H1 (cell line): ENCODE data around the gene MRC2. TPM values are rescaled to one million over a fixed set of nuclear protein-coding genes. Genes with fewer than 3 reads are reported as not detected.

Source experiments
- ATF2 ChIP-seq: IDR thresholded peaks from 2 replicates; pipeline ENCODE4 v1.6.1; 2012; ENCODE audit warnings: low read length, inconsistent platforms
- BCL11A ChIP-seq, 2 experiments: IDR thresholded peaks; one replicate each; pipeline ENCODE4 v1.6.1; 2011; ENCODE audit warnings: low read depth in 2 of 2, low read length in 2 of 2, mild to moderate bottlenecking in 2 of 2
- CBX8 ChIP-seq: fragments of 300-800, 300-1000 bp; sonication (generic); IDR thresholded peaks from 2 replicates; pipeline ENCODE4 v1.7.1; 2016; ENCODE audit warnings: low read depth, low read length, borderline replicate concordance
- CEBPB ChIP-seq: IDR thresholded peaks from 2 replicates; pipeline ENCODE4 v1.6.1; 2012; ENCODE audit warnings: low read depth, low read length
- CTBP2 ChIP-seq: IDR thresholded peaks from 2 replicates; pipeline ENCODE4 v1.7.0; 2011; ENCODE audit warnings: borderline replicate concordance, mild to moderate bottlenecking, moderate library complexity, mixed read lengths, low read length; ENCODE audit not compliant: insufficient read depth, insufficient read length
- E2F6 ChIP-seq: IDR thresholded peaks from 2 replicates; pipeline ENCODE4 v1.6.1; 2012; ENCODE audit warnings: inconsistent platforms
- EGR1 ChIP-seq: IDR thresholded peaks from 2 replicates; pipeline ENCODE4 v1.6.1; 2011; ENCODE audit warnings: low read depth, low read length, borderline replicate concordance
- EP300 ChIP-seq, 2 experiments: IDR thresholded peaks; 1 replicate in 1 of 2; 2 replicates in 1 of 2; pipeline ENCODE4 v1.6.1; 2011 to 2012; ENCODE audit warnings: low read depth in 2 of 2, low read length in 2 of 2, mild to moderate bottlenecking in 2 of 2, borderline replicate concordance in 1 of 2, inconsistent platforms in 1 of 2, moderate library complexity in 1 of 2
- EZH2 ChIP-seq: fragments of 200-600 bp; sonication (generic); IDR thresholded peaks from 2 replicates; pipeline ENCODE4 v1.7.1; 2012; ENCODE audit warnings: low read depth, mild to moderate bottlenecking, moderate library complexity, low read length, inconsistent platforms; ENCODE audit not compliant: severe bottlenecking
- GABPA ChIP-seq: IDR thresholded peaks from 2 replicates; pipeline ENCODE4 v1.6.1; 2011; ENCODE audit warnings: mild to moderate bottlenecking, low read length, moderate library complexity, borderline replicate concordance; ENCODE audit not compliant: insufficient read depth
- GTF2F1 ChIP-seq: IDR thresholded peaks from 2 replicates; pipeline ENCODE4 v1.6.1; 2012; ENCODE audit warnings: low read depth, low read length, improper control_type of control experiment, borderline replicate concordance
- HDAC2 ChIP-seq, 2 experiments: fragments of 300-600 bp in 1 of 2; sonication (generic) in 1 of 2; IDR thresholded peaks; 2 replicates each; pipeline ENCODE4 v1.6.1; 2011 to 2012; ENCODE audit warnings: low read depth in 2 of 2, low read length in 2 of 2, mild to moderate bottlenecking in 2 of 2, moderate library complexity in 2 of 2, borderline replicate concordance in 1 of 2, inconsistent platforms in 1 of 2
- JUN ChIP-seq: IDR thresholded peaks from 2 replicates; pipeline ENCODE4 v1.6.1; 2011; ENCODE audit warnings: low read depth, mild to moderate bottlenecking, improper control_type of control experiment, low read length
- RAD21 ChIP-seq, 2 experiments: IDR thresholded peaks in 1 of 2; conservative IDR thresholded peaks in 1 of 2; 2 replicates each; pipeline ENCODE4 v1.6.1; 2011; ENCODE audit warnings: low read depth in 2 of 2, low read length in 2 of 2, improper control_type of control experiment in 1 of 2, inconsistent platforms in 1 of 2, mild to moderate bottlenecking in 1 of 2, moderate library complexity in 1 of 2
- RBBP5 ChIP-seq: IDR thresholded peaks from 2 replicates; pipeline ENCODE4 v1.7.1; 2012; ENCODE audit warnings: low read depth, mild to moderate bottlenecking, inconsistent platforms, low read length, moderate library complexity, borderline replicate concordance
- RNF2 ChIP-seq: fragments of 200-900, 300-1000 bp; sonication (generic); IDR thresholded peaks from 2 replicates; pipeline ENCODE4 v1.7.1; 2016; ENCODE audit warnings: borderline replicate concordance, low read depth, mild to moderate bottlenecking, antibody characterized with exemption, low read length; ENCODE audit not compliant: poor library complexity, severe bottlenecking; ENCODE audit errors: missing control alignments
- SIX5 ChIP-seq: IDR thresholded peaks from 2 replicates; pipeline ENCODE4 v1.6.1; 2011; ENCODE audit warnings: mild to moderate bottlenecking, low read depth, low read length
- SP4 ChIP-seq: IDR thresholded peaks from 2 replicates; pipeline ENCODE4 v1.6.1; 2012; ENCODE audit warnings: low read length, inconsistent platforms
- TCF12 ChIP-seq: IDR thresholded peaks from 2 replicates; pipeline ENCODE4 v1.6.1; 2011; ENCODE audit warnings: low read depth, mild to moderate bottlenecking, low read length
- ZNF274 ChIP-seq: IDR thresholded peaks from 2 replicates; pipeline ENCODE4 v1.7.0; 2012; ENCODE audit warnings: low read length, borderline replicate concordance; ENCODE audit errors: extremely low read depth
- polyA plus RNA-seq, 7 experiments: library from polyadenylated mRNA; depleted of rRNA in 3 of 7; stranded (reverse) in 5 of 7; unstranded in 2 of 7; fragments of >200 nt in 5 of 7; fragments of 200-250 nt in 2 of 7; gene quantifications; 1 replicate in 5 of 7; 2 replicates in 1 of 7; 4 replicates in 1 of 7; pipeline versions ENCODE4 v1.2.1 to v1.2.3, GENCODE V29; 2011 to 2013; ENCODE audit warnings: missing spikeins in 2 of 7, mixed read lengths in 2 of 7
- total RNA-seq: library from RNA; stranded (reverse); fragmentation: NEBNext Ultra II Directional; extraction: Animal tissue kit (Norgen Biotek cat#: 25700); gene quantifications from 2 replicates; pipeline ENCODE4 v1.2.1, GENCODE V29; 2021

The MRC2 gene
- total and polyA plus RNA-seq, 2 of the 8 experiments (the other 6 are each of a cell fraction or from before 2014, with no cell fraction given) = 7.0 to 24.2 TPM

GRCh38 chr17:62703776-62704380 is 76.4 kb downstream of the MRC2 start (continued):
- TF ChIP-seq HDAC2 (IDR thresholded peaks at IDR 0.05; ENCODE audit: borderline replicate concordance in 1 of 2, low read depth in 2 of 2, low read length in 2 of 2) = peak in 1 of 2 experiments; percentile 14; a peak in 1 of 4 replicates
- TF ChIP-seq GTF2F1 = no peak
- no peak for TF ChIP-seq ZNF274
- TF ChIP-seq CEBPB = no peak
- TF ChIP-seq EGR1 = no peak
- no peak for TF ChIP-seq CBX8
- no peak for TF ChIP-seq BCL11A (IDR thresholded peaks at IDR 0.05; ENCODE audit: low read depth in 2 of 2, low read length in 2 of 2)
- no peak for TF ChIP-seq ATF2
- TF ChIP-seq E2F6 = no peak
- TF ChIP-seq SIX5 = no peak
- TF ChIP-seq SP4 = no peak
- no peak for TF ChIP-seq CTBP2
- peak; percentile 91 to 97 for TF ChIP-seq RAD21 (IDR thresholded peaks at IDR 0.05 in 1 of 2, conservative IDR thresholded peaks at IDR 0.05 in 1 of 2; ENCODE audit: low read depth in 2 of 2, low read length in 2 of 2)
- TF ChIP-seq GABPA = no peak
- TF ChIP-seq EP300 (IDR thresholded peaks at IDR 0.05; ENCODE audit: borderline replicate concordance in 1 of 2, low read depth in 2 of 2, low read length in 2 of 2) = peak in 1 of 2 experiments; percentile 58; a peak in 1 of 3 replicates
- TF ChIP-seq TCF12 = no peak
- no peak for TF ChIP-seq EZH2
- no peak for TF ChIP-seq JUN
- TF ChIP-seq RNF2 = no peak
- no peak for TF ChIP-seq RBBP5
